PC-3 (cell line): ENCODE measurements around the gene PYROXD2. TPM values are rescaled to one million over a fixed set of nuclear protein-coding genes. Genes with fewer than 3 reads are reported as not detected.

Source experiments
- ATAC-seq: fragments of 200-7000 bp; cut with Tn5 transposase; 2 replicates; pipeline ENCODE4 v1.9.1; 2020; ENCODE audit warnings: mild to moderate bottlenecking, moderate library complexity
- BruUV-seq: library from RNA; stranded (reverse); fragments of 400-500 nt; replicated peaks from 2 replicates; lab custom pipeline; 2021; lab: Mats Ljungman, UMichigan
- CTCF ChIA-PET: fragments of 300-600 bp; sonication (Branson Sonifier 250); formaldehyde crosslinking; loops from one replicate; lab custom pipeline; 2022; ENCODE audit warnings: antibody characterized with exemption; lab: Charles Lee
- POLR2A ChIA-PET: fragments of 300-600 bp; sonication (Branson Sonifier 250); formaldehyde crosslinking; loops from one replicate; lab custom pipeline; 2022; ENCODE audit warnings: antibody characterized with exemption; ENCODE audit not compliant: unreplicated experiment; lab: Charles Lee
- DNase-seq: peaks from one replicate; pipeline ENCODE4 v3.0.0-alpha.2; 2015
- H2AFZ ChIP-seq: fragments of 300-600 bp; sonication (generic); 2 replicates; pipeline ENCODE4 v1.6.0; 2016; ENCODE audit warnings: antibody characterized with exemption, low read length
- H3F3A ChIP-seq: fragments of 300-600 bp; sonication (generic); one replicate; pipeline ENCODE4 v1.6.0; 2017; ENCODE audit warnings: antibody characterized with exemption, low read length, control low read depth, mild to moderate bottlenecking; ENCODE audit not compliant: unreplicated experiment
- H3K27ac ChIP-seq: fragments of 300-600 bp; sonication (generic); 2 replicates; pipeline ENCODE4 v1.5.1; 2016; ENCODE audit warnings: mild to moderate bottlenecking, low read length
- H3K27me3 ChIP-seq: fragments of 300-600 bp; sonication (generic); 2 replicates; pipeline ENCODE4 v1.6.1; 2016; ENCODE audit warnings: low read length, mixed read lengths
- H3K36me3 ChIP-seq: fragments of 300-600 bp; sonication (generic); 2 replicates; pipeline ENCODE4 v1.6.1; 2016; ENCODE audit warnings: low read depth, mixed run types, low read length, mixed read lengths
- H3K4me1 ChIP-seq: fragments of 300-600 bp; sonication (generic); 2 replicates; pipeline ENCODE4 v1.5.1; 2016; ENCODE audit warnings: low read length; ENCODE audit not compliant: insufficient read depth
- H3K4me2 ChIP-seq: fragments of 300-600 bp; sonication (generic); 2 replicates; pipeline ENCODE4 v1.6.0; 2016; ENCODE audit warnings: low read length
- H3K4me3 ChIP-seq: fragments of 300-600 bp; sonication (generic); 2 replicates; pipeline ENCODE4 v1.5.1; 2016; ENCODE audit warnings: mild to moderate bottlenecking, low read length, mixed read lengths
- H3K79me2 ChIP-seq: fragments of 300-600 bp; sonication (generic); 2 replicates; pipeline ENCODE4 v1.6.1; 2017; ENCODE audit warnings: low read length, mixed read lengths
- H3K9ac ChIP-seq: fragments of 300-600 bp; sonication (generic); 2 replicates; pipeline ENCODE4 v1.6.0; 2016; ENCODE audit warnings: mild to moderate bottlenecking, low read length
- H3K9me2 ChIP-seq: fragments of 300-600 bp; sonication (generic); replicated peaks from 2 replicates; pipeline ENCODE4 v1.6.1; 2016; ENCODE audit warnings: mixed run types, low read length, mixed read lengths
- H3K9me3 ChIP-seq: fragments of 300-600 bp; sonication (generic); 2 replicates; pipeline ENCODE4 v1.6.1; 2016; ENCODE audit warnings: low read length, mixed read lengths
- H4K20me1 ChIP-seq: fragments of 300-600 bp; sonication (generic); 2 replicates; pipeline ENCODE4 v1.6.1; 2016; ENCODE audit warnings: low read length, mixed read lengths
- CTCF ChIP-seq: fragments of 300-600 bp; sonication (generic); conservative IDR thresholded peaks from 2 replicates; pipeline ENCODE4 v1.5.1; 2017; ENCODE audit warnings: antibody characterized with exemption, low read depth, mild to moderate bottlenecking, low read length
- EZH2 ChIP-seq: fragments of 300-600 bp; sonication (generic); IDR thresholded peaks from one replicate; pipeline ENCODE4 v1.6.1; 2017; ENCODE audit warnings: antibody characterized with exemption, mild to moderate bottlenecking, low read length; ENCODE audit not compliant: unreplicated experiment
- EZH2phosphoT487 ChIP-seq: fragments of 300-600 bp; sonication (generic); IDR thresholded peaks from 2 replicates; pipeline ENCODE4 v1.6.1; 2018; ENCODE audit warnings: mild to moderate bottlenecking, antibody characterized with exemption, low read length, borderline replicate concordance
- intact Hi-C: fragments of 100-400 bp; cut with micrococcal nuclease; formaldehyde crosslinking; loops from 2 replicates; pipeline ENCODE4 v1.9.0; 2023
- total RNA-seq: library from RNA; depleted of rRNA; stranded (reverse); fragments of >200 nt; gene quantifications from 2 replicates; pipeline ENCODE4 v1.2.3, GENCODE V29; 2014

PYROXD2 gene
- total RNA-seq, 1 experiment from 2014 or later: 3.1 TPM

GRCh38 chr10:98396096-98397063 lies 18.6 kb downstream of the PYROXD2 start:
- Histone ChIP-seq H3K4me3 (no peak overlapping the region), H3K4me1 (no peaks in the 10 kb centered on the region), H3K36me3 (no peaks in the 10 kb centered on the region), H3K27me3 (no peaks in the 10 kb centered on the region), H4K20me1 (no peaks in the 10 kb centered on the region), H3K9ac (no peak overlapping the region), H3K9me3 (no peaks in the 10 kb centered on the region), H3F3A (no peaks in the 10 kb centered on the region), H3K79me2 (no peaks in the 10 kb centered on the region), H3K9me2 (no peaks in the 10 kb centered on the region), H2AFZ (no peak overlapping the region), H3K4me2 (no peak overlapping the region), H3K27ac (no peak overlapping the region)
- CTCF ChIA-PET: no interaction called here
- TF ChIP-seq EZH2: no peak
- TF ChIP-seq CTCF: no peak
- no peak for TF ChIP-seq EZH2phosphoT487
- DNase-seq (no peak), ATAC-seq (no peak)
- POLR2A ChIA-PET: no interaction called here
- BruUV-seq: no TSS peak
- intact Hi-C loops: no loop called here

GRCh38 chr10:98394851-98395440 lies 20.0 kb downstream of the PYROXD2 start:
- Histone ChIP-seq H3K79me2 (no peaks in the 10 kb centered on the region), H3K27me3 (no peaks in the 10 kb centered on the region), H3K27ac (no peak overlapping the region), H3K9ac (no peak overlapping the region), H3F3A (no peaks in the 10 kb centered on the region), H4K20me1 (no peaks in the 10 kb centered on the region), H3K4me1 (no peaks in the 10 kb centered on the region), H3K9me3 (no peaks in the 10 kb centered on the region), H3K4me3 (no peak overlapping the region), H3K36me3 (no peaks in the 10 kb centered on the region), H2AFZ (no peak overlapping the region), H3K9me2 (no peaks in the 10 kb centered on the region), H3K4me2 (no peak overlapping the region)
- ChIA-PET POLR2A (interaction anchor here (0.6 kb wide), 1 partner anchor 261 kb away, joined by 3 read pairs; no protein-coding TSS in a partner anchor), CTCF (no interaction called here)
- intact Hi-C loops: no loop called here
- DNase-seq (no peak), ATAC-seq (no peak)
- TF ChIP-seq EZH2 (no peak), CTCF (no peak), EZH2phosphoT487 (no peak)
- BruUV-seq: no TSS peak

- ChIA-PET CTCF (no interaction called here), POLR2A (interaction anchor here (0.6 kb wide), 1 partner anchor 13 kb away, joined by 3 read pairs; no protein-coding TSS in a partner anchor)
- no peak overlapping the region for H3K9ac ChIP-seq
- no peaks in the 10 kb centered on the region for H3F3A ChIP-seq
- no peaks in the 10 kb centered on the region for H3K4me1 ChIP-seq
- H4K20me1 ChIP-seq: no peaks in the 10 kb centered on the region
- H3K9me3 ChIP-seq: no peaks in the 10 kb centered on the region
- H3K4me3 ChIP-seq: no peak overlapping the region
- BruUV-seq: no TSS peak
- no peaks in the 10 kb centered on the region for H3K79me2 ChIP-seq
- H3K27me3 ChIP-seq: no peaks in the 10 kb centered on the region
- TF ChIP-seq CTCF (no peak), EZH2phosphoT487 (no peak), EZH2 (no peak)
- H3K4me2 ChIP-seq: no peak overlapping the region
- DNase-seq (no peak), ATAC-seq (no peak)
- H2AFZ ChIP-seq: no peak overlapping the region
- no peaks in the 10 kb centered on the region for H3K36me3 ChIP-seq
- H3K9me2 ChIP-seq: no peaks in the 10 kb centered on the region
- intact Hi-C loops: no loop called here
- H3K27ac ChIP-seq: no peak overlapping the region
Measured at GRCh38 chr10:98391578-98391991, 23.4 kb downstream of the PYROXD2 start.
